Measurements from ENCODE around the gene DLEC1.

Gene DLEC1

GRCh38 chr3:38140326-38141172, 101.5 kb downstream of the DLEC1 start:
- no peaks in the 10 kb centered on the region for H3K79me2 ChIP-seq (ENCODE audit: insufficient read depth, low read depth)
- TF ChIP-seq CTCF (conservative IDR thresholded peaks at IDR 0.05; ENCODE audit: low read depth, low read length) = no peak
- H3K27ac ChIP-seq = no peak overlapping the region
- no peak overlapping the region for H3K9ac ChIP-seq
- no peak overlapping the region for H3K4me3 ChIP-seq (IDR thresholded peaks at IDR 0.05; ENCODE audit: insufficient read depth, low read depth, low read length)
- no peaks in the 10 kb centered on the region for H4K20me1 ChIP-seq (ENCODE audit: insufficient read depth)
- H3K4me1 ChIP-seq (ENCODE audit: low read depth, poor library complexity, severe bottlenecking) = peaks cover 5% of the 10 kb centered on the region
- H2AFZ ChIP-seq (ENCODE audit: low read depth) = no peak overlapping the region
- no peak overlapping the region for H3K4me2 ChIP-seq
- no peaks in the 10 kb centered on the region for H3K27me3 ChIP-seq (ENCODE audit: insufficient read depth, low read depth)
- H3K36me3 ChIP-seq (ENCODE audit: insufficient read depth) = no peaks in the 10 kb centered on the region

- no peaks in the 10 kb centered on the region for H3K27me3 ChIP-seq (ENCODE audit: insufficient read depth, low read depth)
These were observed 102.4 kb downstream of the DLEC1 start for GRCh38 chr3:38141173-38141951.

GRCh38 chr3:38141952-38142273, 102.9 kb downstream of the DLEC1 start:
- H3K9ac ChIP-seq = no peak overlapping the region
- no peak for TF ChIP-seq CTCF (conservative IDR thresholded peaks at IDR 0.05; ENCODE audit: low read depth, low read length)
- H3K79me2 ChIP-seq (ENCODE audit: insufficient read depth, low read depth) = no peaks in the 10 kb centered on the region
- H3K4me2 ChIP-seq = no peak overlapping the region
- peaks cover 5% of the 10 kb centered on the region for H3K4me1 ChIP-seq (ENCODE audit: low read depth, poor library complexity, severe bottlenecking)
- H2AFZ ChIP-seq (ENCODE audit: low read depth) = no peak overlapping the region
- H4K20me1 ChIP-seq (ENCODE audit: insufficient read depth) = no peaks in the 10 kb centered on the region
- H3K4me3 ChIP-seq (IDR thresholded peaks at IDR 0.05; ENCODE audit: insufficient read depth, low read depth, low read length) = no peak overlapping the region
- H3K27me3 ChIP-seq (ENCODE audit: insufficient read depth, low read depth) = no peaks in the 10 kb centered on the region
- H3K27ac ChIP-seq = no peak overlapping the region
- no peaks in the 10 kb centered on the region for H3K36me3 ChIP-seq (ENCODE audit: insufficient read depth)

More at GRCh38 chr3:38141173-38141951, 102.4 kb downstream of the DLEC1 start:
- Histone ChIP-seq H4K20me1 (ENCODE audit: insufficient read depth) (no peaks in the 10 kb centered on the region), H3K36me3 (ENCODE audit: insufficient read depth) (no peaks in the 10 kb centered on the region), H3K27ac (no peak overlapping the region), H3K4me2 (no peak overlapping the region), H3K79me2 (ENCODE audit: insufficient read depth, low read depth) (no peaks in the 10 kb centered on the region), H2AFZ (ENCODE audit: low read depth) (no peak overlapping the region), H3K4me1 (ENCODE audit: low read depth, poor library complexity, severe bottlenecking) (peaks cover 5% of the 10 kb centered on the region), H3K4me3 (IDR thresholded peaks at IDR 0.05; ENCODE audit: insufficient read depth, low read depth, low read length) (no peak overlapping the region), H3K9ac (no peak overlapping the region)
- no peak for TF ChIP-seq CTCF (conservative IDR thresholded peaks at IDR 0.05; ENCODE audit: low read depth, low read length)

GRCh38 chr3:38142959-38143358, 104.0 kb downstream of the DLEC1 start:
- Histone ChIP-seq H3K27ac (no peak overlapping the region), H3K4me2 (no peak overlapping the region), H3K79me2 (ENCODE audit: insufficient read depth, low read depth) (no peaks in the 10 kb centered on the region), H3K27me3 (ENCODE audit: insufficient read depth, low read depth) (no peaks in the 10 kb centered on the region), H3K36me3 (ENCODE audit: insufficient read depth) (no peaks in the 10 kb centered on the region), H3K9ac (no peak overlapping the region), H4K20me1 (ENCODE audit: insufficient read depth) (no peaks in the 10 kb centered on the region), H3K4me3 (IDR thresholded peaks at IDR 0.05; ENCODE audit: insufficient read depth, low read depth, low read length) (no peak overlapping the region), H2AFZ (ENCODE audit: low read depth) (no peak overlapping the region), H3K4me1 (ENCODE audit: low read depth, poor library complexity, severe bottlenecking) (peaks cover 2% of the 10 kb centered on the region)
- TF ChIP-seq CTCF (conservative IDR thresholded peaks at IDR 0.05; ENCODE audit: low read depth, low read length) = no peak

Measured in KMS-11 (cell line).